Measurements from ENCODE around the gene EFHC2.
"Not testable (repeated sequence)": the region's sequence is repeated elsewhere in the genome, so short reads cannot be mapped to it uniquely, and the experiment has no call there.

Gene EFHC2

GRCh38 chrX:44234116-44234515 is 109.4 kb downstream of the EFHC2 start:
- DNase-seq (ENCODE audit: low read depth in 3 of 3), result no peak

DNA sequence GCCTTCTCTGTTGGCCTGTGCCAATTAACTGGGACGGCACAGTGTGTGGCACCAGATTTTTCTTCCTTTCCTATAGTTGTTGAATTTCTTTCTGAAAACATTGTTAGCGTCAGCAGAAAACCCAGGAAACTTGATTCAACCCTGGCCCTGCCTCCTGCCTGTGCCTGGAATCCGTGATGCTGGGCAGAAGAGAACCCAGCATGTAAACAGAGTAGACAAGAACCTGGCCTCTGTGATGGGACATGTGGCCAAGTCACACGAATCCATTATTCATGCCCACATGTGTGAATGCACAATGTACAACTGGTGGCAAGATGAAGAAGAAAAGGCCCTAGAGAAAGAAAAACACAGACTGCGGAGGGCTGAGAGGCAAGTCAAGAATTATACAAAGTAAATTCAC is 111.4 kb downstream of the EFHC2 start:
- DNase-seq (ENCODE audit: low read depth in 3 of 3), result no peak

- DNase-seq (ENCODE audit: low read depth in 3 of 3), result no peak
Observed at GRCh38 chrX:44228621-44229020, 114.9 kb downstream of the EFHC2 start.

- no peak for DNase-seq (ENCODE audit: low read depth in 3 of 3)
Observed at GRCh38 chrX:44227991-44228390, 115.5 kb downstream of the EFHC2 start.

DNA sequence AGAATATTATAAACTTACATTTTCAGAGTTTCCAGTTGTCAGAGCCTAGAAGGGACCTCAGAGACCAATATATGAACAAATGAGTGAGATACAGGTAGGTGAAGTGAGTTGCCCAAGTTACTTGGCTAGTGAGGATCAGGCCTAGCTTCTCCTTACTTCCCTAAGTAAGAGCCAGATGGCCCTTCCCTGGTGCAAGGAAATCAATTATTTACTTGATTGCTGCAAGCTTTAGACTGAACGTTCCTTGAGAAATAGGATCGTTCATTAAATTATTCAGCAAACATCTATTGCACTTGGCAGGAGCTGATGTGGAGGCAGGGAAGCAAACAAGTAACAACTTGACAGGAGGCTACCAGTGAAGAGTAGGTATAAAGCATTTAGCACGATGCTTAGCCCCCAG is 117.8 kb downstream of the EFHC2 start:
- DNase-seq (ENCODE audit: low read depth in 3 of 3), result no peak

DNA sequence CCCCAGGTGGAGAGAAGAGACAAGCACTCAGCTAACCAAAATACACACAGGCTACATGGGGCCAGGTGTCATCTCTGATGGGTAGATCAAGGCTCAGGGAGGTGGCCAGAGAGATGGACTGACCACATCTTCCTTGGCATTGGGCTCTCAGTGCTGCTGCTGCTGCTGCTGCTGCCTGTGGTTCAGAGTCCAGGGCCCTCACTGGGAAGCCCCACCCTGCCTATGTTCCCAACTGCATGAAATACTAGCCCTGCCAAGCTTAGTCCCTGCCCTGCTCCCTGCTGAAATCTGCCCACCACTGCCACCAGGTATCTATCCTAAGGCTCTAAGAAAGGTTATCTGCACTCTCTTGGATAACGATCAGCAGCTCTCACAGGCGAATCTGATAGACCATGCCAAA is 118.7 kb downstream of the EFHC2 start:
- DNase-seq (ENCODE audit: low read depth in 3 of 3), result no peak

DNA sequence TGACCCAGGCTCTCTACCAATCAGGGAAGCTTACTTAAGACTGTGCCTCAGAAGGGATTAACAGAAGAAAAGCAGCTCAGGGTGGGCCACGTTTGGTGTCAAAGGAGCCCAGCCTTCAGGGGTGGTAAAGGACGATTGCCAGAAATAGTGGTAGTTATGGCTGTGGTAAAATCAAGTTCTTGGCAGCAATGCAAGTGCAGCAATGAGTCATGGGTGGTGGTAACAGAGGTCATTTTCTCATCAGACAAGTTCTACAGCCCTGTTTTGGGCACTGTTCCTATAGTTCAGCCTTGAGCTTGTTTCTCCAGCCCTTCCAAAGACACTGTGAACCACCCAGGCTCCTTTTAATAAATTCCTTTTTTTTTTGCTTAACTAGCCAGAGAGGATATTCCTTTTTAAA is 120.3 kb downstream of the EFHC2 start:
- no peak for DNase-seq (ENCODE audit: low read depth in 3 of 3)

DNA sequence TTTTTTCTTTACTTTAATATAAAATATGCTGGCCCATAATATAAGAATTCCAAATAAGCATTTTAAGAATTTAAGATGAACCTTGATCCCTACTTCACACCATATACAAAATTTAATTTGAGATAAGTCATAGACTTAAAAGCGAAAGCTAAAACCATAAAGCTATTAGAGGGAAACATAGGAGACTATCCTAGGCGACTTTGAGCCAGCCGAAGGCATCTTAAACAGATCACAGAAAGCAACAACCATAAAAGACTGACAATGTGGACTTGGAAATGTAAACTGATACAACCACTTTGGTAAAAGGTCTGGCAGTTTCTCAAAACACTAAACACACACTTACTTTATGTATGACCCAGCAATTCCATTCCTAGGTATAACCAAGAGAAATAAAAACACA is 125.0 kb downstream of the EFHC2 start:
- DNase-seq (ENCODE audit: low read depth in 3 of 3), result no peak

DNA sequence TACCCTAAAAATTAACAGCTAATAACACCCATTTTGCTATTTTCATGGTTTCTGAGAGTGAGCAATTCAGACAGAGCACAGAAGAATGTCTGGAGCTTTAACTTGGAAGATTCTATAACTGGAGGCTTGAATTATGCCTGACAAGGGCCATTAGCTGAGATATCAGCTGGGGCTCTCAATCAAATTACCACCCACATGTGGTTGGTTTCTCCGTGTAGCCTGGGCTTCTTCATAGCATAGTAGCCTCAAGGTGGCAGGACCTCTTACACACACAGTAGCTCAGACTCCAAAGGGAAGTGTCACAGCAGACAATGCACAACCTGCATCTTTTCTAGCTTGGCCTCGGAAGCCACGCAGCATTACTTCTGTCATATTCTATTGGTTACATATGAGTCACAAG is 127.3 kb downstream of the EFHC2 start:
- no peak for DNase-seq (ENCODE audit: low read depth in 3 of 3)

DNA sequence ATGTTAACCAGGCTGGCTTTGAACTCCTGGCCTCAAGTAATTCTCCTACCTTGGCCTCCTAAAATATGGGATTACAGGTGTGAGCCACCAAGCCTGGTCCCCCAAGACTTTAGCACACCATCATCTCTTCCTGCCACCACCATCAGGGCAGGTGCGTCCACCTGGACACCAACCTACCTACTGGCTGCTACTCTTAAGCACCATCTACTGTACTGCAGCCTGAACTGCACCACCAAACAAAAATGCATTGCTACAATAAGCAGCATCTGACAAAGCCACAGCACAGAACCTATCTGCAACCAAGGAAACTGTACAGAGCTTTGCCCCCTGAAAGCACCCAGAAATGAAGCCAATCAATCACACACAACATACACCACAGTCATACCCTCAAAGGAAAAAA is 139.7 kb downstream of the EFHC2 start:
- no peak for DNase-seq (ENCODE audit: low read depth in 3 of 3)

- DNase-seq (ENCODE audit: low read depth in 3 of 3), result no peak
Observed at GRCh38 chrX:44202596-44202995, 140.9 kb downstream of the EFHC2 start.

- DNase-seq (ENCODE audit: low read depth in 3 of 3), result no peak
Observed at GRCh38 chrX:44189116-44189515, 154.4 kb downstream of the EFHC2 start.

DNA sequence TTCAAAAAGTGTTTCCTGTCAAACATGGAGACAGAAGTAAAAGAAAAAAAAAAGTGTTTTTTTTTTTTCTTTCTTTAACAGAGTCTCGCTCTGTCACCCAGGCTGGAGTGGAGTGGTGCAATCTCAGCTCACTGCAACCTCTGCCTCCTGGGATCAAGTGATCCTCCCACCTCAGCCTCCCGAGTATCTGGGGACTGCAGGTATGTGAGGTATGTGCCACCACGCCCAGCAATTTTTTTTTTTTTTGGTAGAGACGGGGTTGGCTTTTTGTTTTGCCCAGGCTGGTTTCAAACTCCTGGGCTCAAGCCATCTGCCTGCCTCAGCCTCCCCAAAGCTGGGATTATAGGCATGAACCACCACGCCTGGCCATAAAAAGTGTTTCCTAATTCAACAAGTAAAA is 155.6 kb downstream of the EFHC2 start:
- DNase-seq (ENCODE audit: low read depth in 3 of 3), result not testable (repeated sequence)

GRCh38 chrX:44183329-44183728 is 160.1 kb downstream of the EFHC2 start:
- no peak for DNase-seq (ENCODE audit: low read depth in 3 of 3)

- DNase-seq (ENCODE audit: low read depth in 3 of 3), result no peak
Observed at GRCh38 chrX:44178274-44179053, 165.0 kb downstream of the EFHC2 start.

DNA sequence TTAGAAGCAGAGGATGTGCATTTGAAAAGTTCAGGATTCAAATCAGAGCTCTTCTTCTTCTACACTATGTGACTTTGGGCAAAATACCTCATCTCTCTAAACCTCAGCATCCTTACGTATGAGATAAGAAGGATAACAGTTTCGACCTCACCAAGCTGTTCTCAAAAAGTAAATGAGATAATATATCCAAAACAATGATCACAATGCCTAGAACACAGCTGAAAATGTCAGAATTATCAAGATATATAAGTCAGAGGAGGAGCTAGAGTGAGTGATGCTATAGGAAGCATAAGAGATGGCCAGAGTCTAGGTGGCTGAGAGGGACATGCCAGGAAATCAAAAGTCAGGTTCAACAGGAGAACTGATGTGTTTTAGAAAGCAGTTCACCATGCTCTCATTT is 168.0 kb downstream of the EFHC2 start:
- DNase-seq (ENCODE audit: low read depth in 3 of 3), result no peak

DNA sequence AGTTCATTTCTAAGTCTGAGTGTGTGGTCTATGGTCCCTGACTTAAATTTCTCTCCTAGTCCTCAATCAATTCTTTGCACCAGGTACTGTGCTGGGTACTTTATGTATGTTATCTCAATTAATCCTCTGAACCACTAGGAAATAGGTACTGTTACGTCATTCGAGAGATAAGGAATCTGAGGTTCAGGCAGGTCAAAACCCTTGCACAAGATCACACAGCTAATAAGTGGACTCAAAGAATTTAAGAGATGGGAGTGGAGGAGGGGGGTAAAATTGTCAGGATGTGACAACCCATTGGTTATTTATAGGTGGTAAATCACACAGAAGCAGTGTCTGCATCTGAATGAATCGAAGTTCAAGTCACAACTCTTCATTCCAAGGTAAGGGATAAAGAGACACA is 169.4 kb downstream of the EFHC2 start:
- DNase-seq (ENCODE audit: low read depth in 3 of 3), result no peak

DNA sequence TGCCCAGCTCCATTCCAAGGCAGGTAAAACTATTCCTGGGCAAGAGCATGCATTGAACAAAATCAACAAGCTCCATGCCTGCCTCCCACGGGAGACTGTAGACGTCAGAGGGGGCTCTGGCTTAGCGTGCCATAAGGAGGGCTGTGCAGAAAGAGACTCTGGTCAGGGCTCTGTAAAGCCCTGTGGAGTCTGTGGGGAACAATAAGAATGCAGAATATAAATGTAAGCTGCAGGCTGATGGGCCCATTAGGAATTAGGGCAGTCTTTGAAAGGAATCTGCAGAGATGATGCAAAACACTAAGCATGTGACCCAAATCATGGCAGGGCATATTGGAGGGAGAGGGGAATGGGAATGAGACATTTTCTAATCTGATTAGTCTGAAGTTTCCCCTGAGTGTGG is 170.3 kb downstream of the EFHC2 start:
- no peak for DNase-seq (ENCODE audit: low read depth in 3 of 3)

GRCh38 chrX:44167116-44167515 is 176.4 kb downstream of the EFHC2 start:
- DNase-seq (ENCODE audit: low read depth in 3 of 3), result no peak

DNA sequence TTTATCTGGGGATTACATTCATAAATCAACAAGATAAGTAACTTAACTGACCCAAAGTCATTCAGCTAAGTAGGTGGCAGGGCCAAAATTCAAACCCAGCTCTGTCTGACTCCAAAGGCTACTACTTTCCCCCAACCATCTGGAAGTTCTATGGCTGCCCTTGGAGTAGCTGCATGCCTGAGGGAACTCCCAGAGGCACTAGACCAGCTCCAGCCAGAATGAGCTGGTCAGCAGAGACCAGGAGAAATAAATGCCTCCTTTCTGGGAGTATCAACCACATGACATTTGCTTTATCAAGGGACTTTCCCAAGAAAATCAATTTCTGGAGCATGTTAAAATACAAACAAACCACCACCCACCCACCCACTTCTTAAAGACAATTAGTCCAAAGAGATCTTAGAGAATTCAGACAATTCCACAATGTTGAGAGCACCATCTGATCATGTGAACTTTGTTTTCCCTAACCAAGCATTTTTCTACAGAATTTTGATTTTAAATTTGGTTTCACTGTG is 180.5 kb downstream of the EFHC2 start:
- no peak for DNase-seq (ENCODE audit: low read depth in 3 of 3)

GRCh38 chrX:44157858-44158257 is 185.6 kb downstream of the EFHC2 start:
- no peak for DNase-seq (ENCODE audit: low read depth in 3 of 3)

- DNase-seq (ENCODE audit: low read depth in 3 of 3), result no peak
Observed at GRCh38 chrX:44157283-44157682, 186.2 kb downstream of the EFHC2 start.

DNA sequence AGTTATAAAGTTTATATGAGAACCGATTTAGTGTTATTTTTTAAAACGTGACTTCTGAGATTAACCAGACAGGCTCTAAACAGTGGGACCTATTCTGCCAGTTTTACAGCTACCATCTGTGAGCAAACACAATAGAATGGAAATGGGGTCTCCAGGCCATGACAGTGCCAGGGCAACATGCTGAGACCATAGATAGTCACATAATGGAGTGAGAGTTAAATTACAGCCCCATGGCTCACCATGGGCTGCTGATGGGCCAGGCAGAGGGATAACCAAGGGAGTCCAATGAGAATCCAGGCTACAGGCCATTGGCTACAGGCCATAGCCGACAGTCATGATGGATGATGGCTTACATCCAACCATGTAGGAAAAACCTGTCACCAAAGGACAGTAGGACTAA is 186.7 kb downstream of the EFHC2 start:
- DNase-seq (ENCODE audit: low read depth in 3 of 3), result no peak

DNA sequence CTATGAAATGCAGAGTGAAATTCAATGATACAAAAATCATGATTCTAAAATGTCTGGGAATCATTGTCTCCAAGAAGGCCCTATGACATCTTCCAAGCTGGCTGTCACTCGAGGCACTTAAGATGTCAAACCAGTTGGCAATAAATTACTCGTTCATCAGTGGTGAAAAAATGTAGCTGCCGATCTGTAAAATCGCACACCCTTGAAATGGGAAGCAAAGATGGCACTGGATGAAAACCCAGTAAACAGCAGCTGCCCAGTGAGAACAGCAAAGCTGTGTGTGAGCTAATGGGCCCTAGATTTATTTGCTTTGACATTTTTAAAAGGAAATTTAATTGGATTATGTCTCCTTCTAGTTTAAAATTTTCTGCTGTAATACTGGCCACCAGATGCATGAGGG is 188.3 kb downstream of the EFHC2 start:
- no peak for DNase-seq (ENCODE audit: low read depth in 3 of 3)

All from stimulated activated CD4-positive, alpha-beta T cell treated with anti-CD3 and anti-CD28 coated beads, TNF-alpha, amount 100 ng/mL, for 24 hours (primary cell).